Mammary epithelial cell (primary cell): Measurements from ENCODE around the gene RRAS.

Experiments
- EZH2 ChIP-seq: IDR thresholded peaks from 2 replicates; pipeline ENCODE4 v1.6.1; 2012; ENCODE audit warnings: low read length, inconsistent platforms, borderline replicate concordance
- TF ChIP-seq, protein P1 (sequence below), 2 donors: IDR thresholded peaks in 1 of 2; conservative IDR thresholded peaks in 1 of 2; 2 replicates each; pipeline ENCODE4 v1.5.1; 2011 to 2012; ENCODE audit warnings: inconsistent platforms in 2 of 2, low read length in 2 of 2, mild to moderate bottlenecking in 2 of 2, control low read depth in 1 of 2, low read depth in 1 of 2; ENCODE audit not compliant: insufficient read depth in 1 of 2; ENCODE audit errors: extremely low read depth in 1 of 2

DNA sequence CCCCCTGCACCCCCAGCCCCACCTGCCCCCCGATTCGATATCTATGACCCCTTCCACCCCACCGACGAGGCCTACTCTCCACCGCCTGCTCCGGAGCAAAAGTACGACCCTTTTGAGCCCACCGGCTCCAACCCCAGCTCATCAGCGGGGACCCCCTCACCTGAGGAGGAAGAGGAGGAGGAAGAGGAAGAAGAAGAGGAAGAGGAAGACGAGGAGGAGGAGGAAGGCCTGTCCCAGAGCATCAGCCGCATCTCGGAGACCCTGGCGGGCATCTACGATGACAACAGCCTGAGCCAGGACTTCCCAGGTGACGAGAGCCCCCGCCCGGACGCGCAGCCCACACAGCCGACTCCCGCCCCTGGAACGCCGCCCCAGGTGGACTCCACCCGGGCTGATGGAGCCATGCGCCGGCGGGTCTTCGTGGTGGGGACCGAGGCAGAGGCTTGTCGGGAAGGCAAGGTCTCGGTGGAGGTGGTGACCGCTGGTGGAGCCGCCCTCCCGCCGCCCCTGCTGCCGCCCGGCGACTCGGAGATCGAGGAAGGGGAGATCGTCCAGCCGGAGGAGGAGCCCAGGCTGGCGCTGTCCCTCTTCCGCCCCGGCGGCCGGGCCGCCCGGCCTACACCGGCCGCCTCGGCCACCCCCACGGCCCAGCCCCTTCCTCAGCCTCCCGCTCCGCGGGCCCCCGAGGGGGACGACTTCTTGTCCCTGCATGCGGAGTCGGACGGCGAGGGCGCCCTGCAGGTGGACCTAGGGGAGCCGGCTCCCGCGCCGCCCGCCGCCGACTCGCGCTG lies 11.3 kb upstream of the RRAS start:
- TF ChIP-seq, protein P1, sequence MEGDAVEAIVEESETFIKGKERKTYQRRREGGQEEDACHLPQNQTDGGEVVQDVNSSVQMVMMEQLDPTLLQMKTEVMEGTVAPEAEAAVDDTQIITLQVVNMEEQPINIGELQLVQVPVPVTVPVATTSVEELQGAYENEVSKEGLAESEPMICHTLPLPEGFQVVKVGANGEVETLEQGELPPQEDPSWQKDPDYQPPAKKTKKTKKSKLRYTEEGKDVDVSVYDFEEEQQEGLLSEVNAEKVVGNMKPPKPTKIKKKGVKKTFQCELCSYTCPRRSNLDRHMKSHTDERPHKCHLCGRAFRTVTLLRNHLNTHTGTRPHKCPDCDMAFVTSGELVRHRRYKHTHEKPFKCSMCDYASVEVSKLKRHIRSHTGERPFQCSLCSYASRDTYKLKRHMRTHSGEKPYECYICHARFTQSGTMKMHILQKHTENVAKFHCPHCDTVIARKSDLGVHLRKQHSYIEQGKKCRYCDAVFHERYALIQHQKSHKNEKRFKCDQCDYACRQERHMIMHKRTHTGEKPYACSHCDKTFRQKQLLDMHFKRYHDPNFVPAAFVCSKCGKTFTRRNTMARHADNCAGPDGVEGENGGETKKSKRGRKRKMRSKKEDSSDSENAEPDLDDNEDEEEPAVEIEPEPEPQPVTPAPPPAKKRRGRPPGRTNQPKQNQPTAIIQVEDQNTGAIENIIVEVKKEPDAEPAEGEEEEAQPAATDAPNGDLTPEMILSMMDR (conservative IDR thresholded peaks at IDR 0.05 in 1 of 2, IDR thresholded peaks at IDR 0.05 in 1 of 2; ENCODE audit: extremely low read depth in 1 of 2, insufficient read depth in 1 of 2, low read depth in 1 of 2, low read length in 2 of 2), result no peak
- TF ChIP-seq EZH2, result no peak
